Measurements from ENCODE around the gene COL20A1.

Gene COL20A1

DNA sequence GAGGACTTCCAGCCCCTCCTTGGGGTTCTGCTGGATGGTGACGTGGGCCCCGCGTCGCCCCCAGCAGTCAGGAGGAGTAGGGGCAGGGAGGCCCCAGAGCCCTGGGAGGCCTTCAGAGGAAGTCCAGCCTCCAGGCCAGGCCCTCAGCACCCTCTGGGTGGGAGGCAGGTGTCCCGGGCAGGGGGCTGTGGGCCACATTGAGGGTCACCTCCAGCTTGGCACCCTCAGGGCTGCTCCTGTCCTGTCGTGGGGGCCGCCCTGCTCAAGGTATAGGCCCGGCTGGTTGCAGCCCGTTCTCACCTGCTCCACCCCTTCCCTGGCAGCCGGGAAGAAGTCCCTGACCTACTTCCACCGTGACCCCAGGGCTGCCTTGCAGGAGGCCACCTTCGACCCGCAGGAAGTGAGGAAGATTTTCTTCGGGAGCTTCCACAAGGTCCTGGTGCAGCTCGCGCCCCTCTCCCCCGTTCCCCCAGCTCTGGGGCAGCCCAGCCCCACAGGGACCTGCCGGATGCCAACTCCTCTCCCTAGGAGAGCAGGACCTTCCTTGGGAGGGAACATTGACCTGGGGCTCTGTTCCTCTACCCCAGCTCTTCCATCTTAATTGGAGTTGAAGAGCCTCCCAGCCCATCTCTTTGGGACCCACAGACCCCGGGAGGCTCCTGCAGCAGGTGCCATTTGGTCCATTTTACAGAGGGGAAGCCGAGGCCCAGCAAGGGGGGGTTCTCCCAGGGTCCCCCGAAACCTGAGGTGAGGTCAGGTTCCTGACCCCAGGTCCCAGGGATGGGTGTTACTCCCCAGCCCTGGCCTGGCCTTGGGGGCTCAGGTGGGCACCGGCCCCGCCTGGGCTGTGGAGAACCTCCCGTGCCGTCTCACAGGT, 26.4 kb downstream of the COL20A1 start:
- no peak for DNase-seq (ENCODE audit: low read depth in 4 of 4, low spot score in 1 of 4)

GRCh38 chr20:63320041-63320511, 27.1 kb downstream of the COL20A1 start:
- no peak for DNase-seq (ENCODE audit: low read depth in 4 of 4, low spot score in 1 of 4)

- no peak for DNase-seq (ENCODE audit: low read depth in 4 of 4, low spot score in 1 of 4)
These were observed 27.7 kb downstream of the COL20A1 start for GRCh38 chr20:63320616-63321147.

GRCh38 chr20:63321148-63321831, 28.3 kb downstream of the COL20A1 start:
- DNase-seq (ENCODE audit: low read depth in 4 of 4, low spot score in 1 of 4): no peak

- DNase-seq (ENCODE audit: low read depth in 4 of 4, low spot score in 1 of 4): no peak
These were observed 29.4 kb downstream of the COL20A1 start for GRCh38 chr20:63322146-63322932.

DNA sequence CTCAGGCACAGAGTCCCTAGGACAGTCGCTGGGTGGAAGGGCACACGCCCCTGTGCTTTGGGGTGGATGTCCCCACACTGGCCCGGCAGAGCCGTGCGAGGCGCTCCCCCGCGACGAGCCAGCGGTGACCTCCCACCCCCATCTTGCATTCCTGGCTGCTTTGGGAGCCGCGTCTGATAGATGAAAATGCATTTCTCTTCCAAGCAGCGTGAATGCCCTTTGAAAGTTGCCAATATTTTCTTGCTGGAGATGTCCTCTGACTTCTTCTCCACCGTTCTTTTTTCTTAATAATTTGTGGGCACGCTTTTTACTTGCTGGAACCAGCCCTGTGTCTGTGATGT, 29.9 kb downstream of the COL20A1 start:
- DNase-seq (ENCODE audit: low read depth in 4 of 4, low spot score in 1 of 4): no peak

GRCh38 chr20:63323357-63323981, 30.5 kb downstream of the COL20A1 start:
- DNase-seq (ENCODE audit: low read depth in 4 of 4, low spot score in 1 of 4): no peak

DNA sequence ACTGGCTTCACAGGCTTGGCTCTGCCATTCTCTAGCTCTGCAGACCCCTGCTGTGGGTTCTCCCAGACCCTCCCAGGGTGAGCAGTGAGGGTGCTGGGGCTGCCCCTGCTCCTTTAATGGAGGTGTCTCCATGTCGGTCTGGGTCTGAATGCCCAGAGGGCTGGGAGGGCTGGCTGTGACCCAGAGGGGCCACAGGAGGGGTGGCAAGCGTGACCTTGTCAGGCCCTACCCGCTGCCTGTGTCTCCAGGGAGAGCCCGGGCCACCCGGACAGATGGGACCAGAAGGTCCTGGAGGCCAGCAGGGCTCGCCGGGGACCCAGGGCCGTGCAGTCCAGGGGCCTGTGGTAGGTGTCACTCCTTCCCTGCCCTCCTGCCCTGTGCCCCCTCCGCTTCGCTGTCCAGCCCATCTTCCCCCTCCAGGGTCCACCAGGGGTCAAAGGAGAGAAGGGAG, 32.1 kb downstream of the COL20A1 start:
- DNase-seq (ENCODE audit: low read depth in 4 of 4, low spot score in 1 of 4): no peak

GRCh38 chr20:63325554-63326313, 32.7 kb downstream of the COL20A1 start:
- DNase-seq (ENCODE audit: low read depth in 4 of 4, low spot score in 1 of 4): no peak

- DNase-seq (ENCODE audit: low read depth in 4 of 4, low spot score in 1 of 4): no peak
These were observed 33.6 kb downstream of the COL20A1 start for GRCh38 chr20:63326314-63327230.

DNA sequence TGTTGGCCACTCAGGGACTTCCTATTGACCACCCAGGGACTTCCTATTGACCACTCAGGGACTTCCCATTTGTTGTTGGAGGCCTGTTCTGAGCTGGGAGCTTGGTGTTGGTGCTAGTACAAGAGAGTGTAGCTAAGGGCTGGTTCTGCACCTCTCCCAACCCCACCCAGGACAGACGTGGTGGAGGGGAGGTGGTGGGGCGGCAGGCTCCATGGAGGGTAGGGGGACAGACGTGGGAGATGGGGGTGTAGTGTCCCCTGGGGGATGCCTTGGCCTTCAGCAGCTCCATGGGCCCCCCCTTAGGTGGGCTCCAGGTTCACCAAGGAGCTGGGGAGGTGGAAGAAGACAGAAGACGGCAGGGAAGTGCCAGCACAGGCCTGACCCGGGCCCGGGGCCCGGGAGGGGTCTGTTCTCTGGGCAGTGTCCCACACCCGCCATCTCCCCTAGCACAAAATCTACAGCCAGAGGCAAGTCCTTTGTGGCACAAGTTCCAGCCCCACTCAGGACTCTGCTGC, 34.3 kb downstream of the COL20A1 start:
- no peak for DNase-seq (ENCODE audit: low read depth in 4 of 4, low spot score in 1 of 4)

- no peak for DNase-seq (ENCODE audit: low read depth in 4 of 4, low spot score in 1 of 4)
These were observed 35.2 kb downstream of the COL20A1 start for GRCh38 chr20:63328026-63328700.

DNA sequence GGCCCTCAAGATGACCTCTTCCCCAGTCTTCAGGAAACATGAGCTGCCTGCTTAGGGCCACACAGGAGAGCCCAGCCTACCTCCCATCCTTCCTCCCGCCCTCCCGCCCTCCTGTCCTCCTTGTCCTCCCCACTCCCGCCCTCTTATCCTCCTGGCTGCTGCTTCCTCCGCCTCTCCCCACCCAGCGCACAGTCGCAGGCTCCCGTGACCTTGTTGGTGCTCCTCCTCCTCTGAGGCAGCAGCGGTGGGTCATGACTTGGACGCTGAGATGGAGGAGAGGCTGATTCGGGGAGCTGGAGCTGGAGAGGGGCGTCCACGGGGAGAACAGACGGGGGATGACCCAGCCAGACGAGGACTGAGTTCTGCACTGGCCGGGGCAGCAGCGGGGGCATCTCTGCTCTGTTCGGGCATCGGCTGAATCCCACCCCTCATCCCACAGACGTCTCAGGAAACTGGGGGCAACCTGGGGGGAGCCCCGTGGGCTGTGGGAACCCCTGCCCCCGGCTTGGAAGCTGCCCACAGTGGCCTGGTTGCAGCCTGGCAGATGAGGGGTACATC, 35.8 kb downstream of the COL20A1 start:
- no peak for DNase-seq (ENCODE audit: low read depth in 4 of 4, low spot score in 1 of 4)

GRCh38 chr20:63329331-63330083, 36.5 kb downstream of the COL20A1 start:
- no peak for DNase-seq (ENCODE audit: low read depth in 4 of 4, low spot score in 1 of 4)

DNA sequence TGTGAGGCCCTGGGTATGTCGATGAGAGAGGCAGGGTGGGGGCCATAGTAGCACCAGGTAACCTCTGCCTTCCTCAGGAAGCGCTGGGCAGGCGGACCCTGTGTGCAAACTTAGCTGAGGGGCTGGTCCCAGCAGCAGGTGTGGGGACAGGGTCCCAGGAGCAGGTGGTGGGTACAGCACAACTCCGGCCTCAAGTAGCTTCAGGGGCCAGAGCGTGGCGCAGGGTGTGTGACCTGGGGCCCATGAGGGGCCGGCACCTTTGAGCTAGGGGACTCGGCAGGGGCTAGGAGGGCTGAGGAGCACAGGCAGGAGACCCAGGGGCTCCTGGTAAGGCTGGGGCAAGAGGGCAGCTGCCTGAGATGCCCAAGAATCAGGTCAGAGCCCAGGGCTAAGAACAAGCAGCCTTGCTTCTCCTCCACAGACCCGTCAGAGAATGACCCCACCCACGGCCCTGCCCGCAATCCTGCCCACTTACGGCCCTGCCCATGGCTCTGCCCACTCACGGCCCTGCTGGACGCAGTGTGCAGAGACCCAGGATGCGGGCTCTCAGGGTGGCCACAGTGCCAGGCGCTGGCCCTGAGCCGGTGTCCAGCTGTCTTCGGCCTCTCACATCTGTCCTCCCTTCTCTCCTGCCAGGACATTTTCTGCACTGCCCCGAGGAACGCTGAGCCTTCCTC, 37.2 kb downstream of the COL20A1 start:
- DNase-seq (ENCODE audit: low read depth in 4 of 4, low spot score in 1 of 4): no peak

- DNase-seq (ENCODE audit: low read depth in 4 of 4, low spot score in 1 of 4): no peak
These were observed 38.0 kb downstream of the COL20A1 start for GRCh38 chr20:63330940-63331339.
